ENCODE data around the gene ZNF768. TPM values are rescaled to one million over a fixed set of nuclear protein-coding genes. Genes with fewer than 3 reads are reported as not detected.

ZNF768 gene
- total RNA-seq, 1 donor from 2014 or later = 30.7 TPM

GRCh38 chr16:30569746-30570635, 43.6 kb upstream of the ZNF768 start:
- H3K27ac ChIP-seq = peak overlapping the region; percentile 98
- intact Hi-C loops (cut with DNase I) = loop anchor here (5.0 kb wide), 1 partner anchor 87 kb away; the partner anchor contains the start of gene FBRS
- peak overlapping the region in 1 of 2 donors; percentile 70 for H3K4me3 ChIP-seq
- H3K4me1 ChIP-seq = peaks cover 58% of the 10 kb centered on the region
- H3K27me3 ChIP-seq = no peaks in the 10 kb centered on the region
- H3K9me3 ChIP-seq = no peaks in the 10 kb centered on the region
- no peak for TF ChIP-seq POLR2A (IDR thresholded peaks at IDR 0.05)
- TF ChIP-seq, protein P1, sequence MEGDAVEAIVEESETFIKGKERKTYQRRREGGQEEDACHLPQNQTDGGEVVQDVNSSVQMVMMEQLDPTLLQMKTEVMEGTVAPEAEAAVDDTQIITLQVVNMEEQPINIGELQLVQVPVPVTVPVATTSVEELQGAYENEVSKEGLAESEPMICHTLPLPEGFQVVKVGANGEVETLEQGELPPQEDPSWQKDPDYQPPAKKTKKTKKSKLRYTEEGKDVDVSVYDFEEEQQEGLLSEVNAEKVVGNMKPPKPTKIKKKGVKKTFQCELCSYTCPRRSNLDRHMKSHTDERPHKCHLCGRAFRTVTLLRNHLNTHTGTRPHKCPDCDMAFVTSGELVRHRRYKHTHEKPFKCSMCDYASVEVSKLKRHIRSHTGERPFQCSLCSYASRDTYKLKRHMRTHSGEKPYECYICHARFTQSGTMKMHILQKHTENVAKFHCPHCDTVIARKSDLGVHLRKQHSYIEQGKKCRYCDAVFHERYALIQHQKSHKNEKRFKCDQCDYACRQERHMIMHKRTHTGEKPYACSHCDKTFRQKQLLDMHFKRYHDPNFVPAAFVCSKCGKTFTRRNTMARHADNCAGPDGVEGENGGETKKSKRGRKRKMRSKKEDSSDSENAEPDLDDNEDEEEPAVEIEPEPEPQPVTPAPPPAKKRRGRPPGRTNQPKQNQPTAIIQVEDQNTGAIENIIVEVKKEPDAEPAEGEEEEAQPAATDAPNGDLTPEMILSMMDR (IDR thresholded peaks at IDR 0.05) = no peak
- DNase-seq (ENCODE audit: extremely low spot score in 2 of 2) = no peak
- H3K36me3 ChIP-seq = no peaks in the 10 kb centered on the region

DNA sequence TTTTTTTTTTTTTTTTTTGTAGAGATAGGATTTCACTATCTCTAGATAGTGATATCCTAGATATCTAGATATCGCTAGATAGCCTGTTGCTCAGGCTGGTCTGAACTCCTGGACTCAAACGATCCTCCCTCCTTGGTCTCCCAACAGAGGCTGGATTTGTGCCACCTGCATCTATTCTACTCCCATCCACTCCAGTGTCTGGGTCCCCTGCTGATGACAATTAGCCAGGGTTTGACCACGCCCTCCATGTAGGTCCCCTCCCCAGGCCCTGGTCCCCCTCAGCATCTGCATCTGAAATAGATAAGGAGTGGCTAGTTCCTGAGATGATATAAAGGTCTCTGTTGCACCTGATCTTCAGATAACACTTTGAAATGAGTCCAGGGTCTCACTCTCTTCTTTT, 42.9 kb upstream of the ZNF768 start:
- Histone ChIP-seq H3K4me3 (no peak overlapping the region), H3K36me3 (no peaks in the 10 kb centered on the region), H3K27ac (peak overlapping the region; percentile 75), H3K9me3 (no peaks in the 10 kb centered on the region), H3K27me3 (no peaks in the 10 kb centered on the region), H3K4me1 (peaks cover 58% of the 10 kb centered on the region)
- intact Hi-C loops (cut with DNase I) = no loop called here
- no peak for DNase-seq (ENCODE audit: extremely low spot score in 2 of 2)
- TF ChIP-seq POLR2A (IDR thresholded peaks at IDR 0.05) (no peak), POLR2AphosphoS5 (IDR thresholded peaks at IDR 0.05; ENCODE audit: insufficient read depth in 1 of 2, low read depth in 1 of 2) (no peak)
- TF ChIP-seq, protein P1 (IDR thresholded peaks at IDR 0.05) = no peak

GRCh38 chr16:30567991-30568638, 41.7 kb upstream of the ZNF768 start:
- Histone ChIP-seq H3K27me3 (no peaks in the 10 kb centered on the region), H3K9me3 (no peaks in the 10 kb centered on the region), H3K36me3 (no peaks in the 10 kb centered on the region), H3K27ac (peak overlapping the region; percentile 75), H3K4me1 (peaks cover 58% of the 10 kb centered on the region), H3K4me3 (no peak overlapping the region)
- no peak for DNase-seq (ENCODE audit: extremely low spot score in 2 of 2)
- TF ChIP-seq POLR2AphosphoS5 (IDR thresholded peaks at IDR 0.05; ENCODE audit: insufficient read depth in 1 of 2, low read depth in 1 of 2) = peak in 1 of 2 donors; percentile 97
- TF ChIP-seq POLR2A (IDR thresholded peaks at IDR 0.05) = no peak
- TF ChIP-seq, protein P1 (IDR thresholded peaks at IDR 0.05) = no peak
- intact Hi-C loops (cut with DNase I) = no loop called here

DNA sequence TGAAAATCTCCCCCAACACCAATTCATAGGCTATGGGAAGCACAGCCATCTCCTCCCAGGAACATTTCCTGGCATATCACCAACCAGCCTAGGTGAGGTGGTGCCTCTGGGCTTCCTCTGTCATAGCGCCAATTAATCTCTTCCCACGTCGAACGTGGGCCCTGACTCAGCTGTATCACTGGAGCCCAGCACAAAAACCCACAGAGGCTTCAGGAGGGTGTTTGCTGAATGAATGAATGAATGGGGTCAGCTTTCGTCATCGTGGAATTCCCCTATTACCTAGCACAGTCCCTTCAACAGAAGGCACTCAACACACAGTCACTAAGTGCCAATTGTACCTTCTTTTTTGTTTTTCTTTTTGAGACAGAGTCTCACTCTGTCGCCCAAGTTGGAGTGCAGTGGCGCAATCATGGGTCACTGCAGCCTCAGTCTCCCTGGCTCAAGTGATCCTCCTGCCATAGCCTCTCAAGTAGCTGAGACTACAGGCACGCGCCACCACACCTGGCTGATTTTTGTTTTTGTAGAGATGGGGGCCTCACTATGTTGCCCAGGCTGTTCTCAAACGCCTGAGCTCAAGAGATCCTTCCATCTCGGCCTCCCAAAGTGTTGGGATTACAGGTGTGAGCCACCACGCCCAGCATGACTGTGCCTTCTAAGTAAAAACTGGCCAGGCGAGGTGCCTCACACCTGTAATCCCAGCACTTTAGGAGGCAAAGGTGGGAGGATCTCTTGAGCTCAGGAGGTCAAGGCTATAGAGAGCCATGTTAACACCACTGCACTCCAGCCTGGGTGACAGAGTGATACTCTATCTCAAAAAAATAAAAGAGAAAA, 41.0 kb upstream of the ZNF768 start:
- TF ChIP-seq POLR2A (IDR thresholded peaks at IDR 0.05) (no peak), POLR2AphosphoS5 (IDR thresholded peaks at IDR 0.05; ENCODE audit: insufficient read depth in 1 of 2, low read depth in 1 of 2) (no peak)
- TF ChIP-seq, protein P1 (IDR thresholded peaks at IDR 0.05) = no peak
- intact Hi-C loops (cut with DNase I) = no loop called here
- no peaks in the 10 kb centered on the region for H3K27me3 ChIP-seq
- no peaks in the 10 kb centered on the region for H3K36me3 ChIP-seq
- H3K27ac ChIP-seq = peak overlapping the region; percentile 75
- H3K9me3 ChIP-seq = no peaks in the 10 kb centered on the region
- no peak for DNase-seq (ENCODE audit: extremely low spot score in 2 of 2)
- peaks cover 53% of the 10 kb centered on the region for H3K4me1 ChIP-seq
- H3K4me3 ChIP-seq = no peak overlapping the region

Measured in vagina (tissue), 2 donors.